ENCODE data around the gene IQGAP1.

GRCh38 chr15:90376789-90377188 is 11.3 kb upstream of the IQGAP1 start:
- TF ChIP-seq POLR2A (IDR thresholded peaks at IDR 0.05) (no peak), POLR2AphosphoS5 (IDR thresholded peaks at IDR 0.05) (no peak), CTCF (IDR thresholded peaks at IDR 0.05) (no peak)
